ENCODE data around the gene CCDC9B.

Gene CCDC9B

GRCh38 chr15:40285554-40286011, 55.2 kb downstream of the CCDC9B start:
- no peak for DNase-seq

DNA sequence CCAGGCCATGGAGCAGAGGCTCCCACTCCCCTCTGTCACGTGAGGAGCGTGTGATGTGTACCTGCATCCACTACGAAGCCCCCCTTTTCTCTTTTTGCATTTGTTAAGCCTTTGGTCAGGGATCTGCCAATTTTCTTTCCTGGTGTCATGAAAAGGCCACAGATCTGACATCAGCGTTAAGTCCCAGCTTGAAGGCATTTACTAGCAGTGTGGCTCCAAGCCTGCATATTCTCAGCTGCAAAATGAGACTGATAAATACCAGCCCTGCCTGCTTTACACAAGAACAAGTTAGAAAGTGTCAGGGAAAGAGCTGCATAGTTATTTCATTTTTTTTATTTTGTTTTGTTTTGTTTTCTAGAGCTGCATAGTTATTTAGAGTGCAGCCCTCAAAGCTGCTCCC, 55.6 kb downstream of the CCDC9B start:
- no peak for DNase-seq

- no peak for DNase-seq
Measured at GRCh38 chr15:40283615-40284300, 57.0 kb downstream of the CCDC9B start.

DNA sequence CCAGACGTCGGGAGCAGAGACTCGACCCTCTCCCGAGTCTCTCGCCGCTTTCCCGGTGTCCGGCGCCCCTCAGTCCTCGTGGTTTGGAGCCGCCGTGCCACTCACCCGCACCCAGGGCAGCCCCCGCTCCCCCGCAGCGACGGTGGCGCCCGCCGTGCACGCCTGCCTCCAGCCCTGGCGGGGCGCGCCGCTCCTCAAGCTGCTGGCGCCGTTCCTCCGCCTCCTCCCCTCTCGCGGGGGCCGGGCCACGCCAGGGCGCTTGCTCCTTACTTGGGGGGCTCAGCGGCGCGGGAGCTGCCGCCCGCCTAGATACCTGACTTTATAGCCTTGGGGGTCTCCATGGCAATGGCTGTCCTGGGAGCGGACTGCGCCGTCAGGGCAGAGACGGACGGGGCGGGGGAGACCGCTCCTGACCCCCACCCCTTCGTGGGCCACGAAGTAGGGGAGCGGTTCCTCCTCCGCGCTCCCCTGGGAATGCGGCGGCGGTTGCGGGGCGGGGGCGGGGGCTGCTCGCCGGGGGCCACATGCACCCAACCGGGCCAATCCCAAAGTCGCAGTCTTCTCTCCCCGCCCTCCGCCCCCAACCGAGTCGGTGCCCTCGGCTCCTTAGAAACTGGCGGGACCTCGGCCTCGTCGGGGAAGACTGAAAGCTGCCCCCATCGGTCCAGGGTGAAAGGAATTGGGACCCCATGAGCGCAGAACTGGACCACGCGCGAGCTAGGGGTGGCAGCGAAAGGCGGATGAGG, 57.7 kb downstream of the CCDC9B start, which contains the start of gene ANKRD63:
TSS of gene ANKRD63 (minus strand) at position 196 of the 746 bp plus-strand sequence. CDS start 478 bp downstream, outside the sequence.
- no peak for DNase-seq

GRCh38 chr15:40282147-40282868, 58.4 kb downstream of the CCDC9B start:
- DNase-seq: no peak

GRCh38 chr15:40281801-40282146, 59.0 kb downstream of the CCDC9B start:
- DNase-seq: no peak

Measured in SIG-M5 (cell line).